H1 (cell line): ENCODE data around the gene EEF1A2. TPM values are rescaled to one million over a fixed set of nuclear protein-coding genes. Genes with fewer than 3 reads are reported as not detected.

Experiments used
- ATF2 ChIP-seq: IDR thresholded peaks from 2 replicates; pipeline ENCODE4 v1.6.1; 2012; ENCODE audit warnings: low read length, inconsistent platforms
- CBX5 ChIP-seq: fragments of 300-800, 300-1000 bp; sonication (generic); IDR thresholded peaks from 2 replicates; pipeline ENCODE4 v1.7.1; 2016; ENCODE audit warnings: antibody characterized with exemption, low read length, low read depth
- CBX8 ChIP-seq: fragments of 300-800, 300-1000 bp; sonication (generic); IDR thresholded peaks from 2 replicates; pipeline ENCODE4 v1.7.1; 2016; ENCODE audit warnings: low read depth, low read length, borderline replicate concordance
- CEBPB ChIP-seq: IDR thresholded peaks from 2 replicates; pipeline ENCODE4 v1.6.1; 2012; ENCODE audit warnings: low read depth, low read length
- CHD7 ChIP-seq: fragments of 300-600 bp; sonication (generic); IDR thresholded peaks from 2 replicates; pipeline ENCODE4 v1.7.1; 2012; ENCODE audit warnings: low read length, moderate library complexity, mild to moderate bottlenecking, inconsistent platforms; ENCODE audit not compliant: insufficient replicate concordance
- HDAC6 ChIP-seq: IDR thresholded peaks from one replicate; pipeline ENCODE4 v1.7.1; 2012; ENCODE audit warnings: low read depth, mild to moderate bottlenecking, inconsistent platforms, low read length, moderate library complexity
- JUND ChIP-seq: IDR thresholded peaks from 2 replicates; pipeline ENCODE4 v1.6.1; 2011; ENCODE audit warnings: mild to moderate bottlenecking, improper control_type of control experiment, low read length
- TBP ChIP-seq: IDR thresholded peaks from 2 replicates; pipeline ENCODE4 v1.6.1; 2011; ENCODE audit warnings: low read depth, low read length, improper control_type of control experiment
- polyA plus RNA-seq, 7 experiments: library from polyadenylated mRNA; depleted of rRNA in 3 of 7; stranded (reverse) in 5 of 7; unstranded in 2 of 7; fragments of >200 nt in 5 of 7; fragments of 200-250 nt in 2 of 7; gene quantifications; 1 replicate in 5 of 7; 2 replicates in 1 of 7; 4 replicates in 1 of 7; pipeline versions ENCODE4 v1.2.1 to v1.2.3, GENCODE V29; 2011 to 2013; ENCODE audit warnings: missing spikeins in 2 of 7, mixed read lengths in 2 of 7
- total RNA-seq: library from RNA; stranded (reverse); fragmentation: NEBNext Ultra II Directional; extraction: Animal tissue kit (Norgen Biotek cat#: 25700); gene quantifications from 2 replicates; pipeline ENCODE4 v1.2.1, GENCODE V29; 2021

EEF1A2 gene
- total and polyA plus RNA-seq, 2 of the 8 experiments (the other 6 are each of a cell fraction or from before 2014, with no cell fraction given), result 7.4 to 25.8 TPM

GRCh38 chr20:63520934-63521601 lies 22.2 kb upstream of the EEF1A2 start (continued):
- TF ChIP-seq CHD7 (no peak), CBX5 (no peak), JUND (no peak), TBP (no peak), CBX8 (no peak), HDAC6 (no peak), CEBPB (no peak), ATF2 (peak; percentile 46; the same call in 1 of the 2 replicates)
